B cell (primary cell): ENCODE measurements around the gene PBX1.

Experiments
- EZH2 ChIP-seq: IDR thresholded peaks from 2 replicates; pipeline ENCODE4 v1.6.1; 2012; ENCODE audit warnings: borderline replicate concordance, low read depth, mild to moderate bottlenecking, moderate library complexity, low read length; ENCODE audit not compliant: insufficient read depth, poor library complexity, severe bottlenecking
- TF ChIP-seq, protein P1 (sequence below): fragments of 200-600 bp; IDR thresholded peaks from one replicate; pipeline ENCODE4 v1.8.0; 2022; ENCODE audit warnings: antibody characterized with exemption, mild to moderate bottlenecking

- TF ChIP-seq, protein P1, sequence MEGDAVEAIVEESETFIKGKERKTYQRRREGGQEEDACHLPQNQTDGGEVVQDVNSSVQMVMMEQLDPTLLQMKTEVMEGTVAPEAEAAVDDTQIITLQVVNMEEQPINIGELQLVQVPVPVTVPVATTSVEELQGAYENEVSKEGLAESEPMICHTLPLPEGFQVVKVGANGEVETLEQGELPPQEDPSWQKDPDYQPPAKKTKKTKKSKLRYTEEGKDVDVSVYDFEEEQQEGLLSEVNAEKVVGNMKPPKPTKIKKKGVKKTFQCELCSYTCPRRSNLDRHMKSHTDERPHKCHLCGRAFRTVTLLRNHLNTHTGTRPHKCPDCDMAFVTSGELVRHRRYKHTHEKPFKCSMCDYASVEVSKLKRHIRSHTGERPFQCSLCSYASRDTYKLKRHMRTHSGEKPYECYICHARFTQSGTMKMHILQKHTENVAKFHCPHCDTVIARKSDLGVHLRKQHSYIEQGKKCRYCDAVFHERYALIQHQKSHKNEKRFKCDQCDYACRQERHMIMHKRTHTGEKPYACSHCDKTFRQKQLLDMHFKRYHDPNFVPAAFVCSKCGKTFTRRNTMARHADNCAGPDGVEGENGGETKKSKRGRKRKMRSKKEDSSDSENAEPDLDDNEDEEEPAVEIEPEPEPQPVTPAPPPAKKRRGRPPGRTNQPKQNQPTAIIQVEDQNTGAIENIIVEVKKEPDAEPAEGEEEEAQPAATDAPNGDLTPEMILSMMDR: no peak
- no peak for TF ChIP-seq EZH2
These were observed 221.9 kb downstream of the PBX1 start for GRCh38 chr1:164780863-164781262.
